Liver (tissue), 9 donors: ENCODE results near the gene HSH2D. TPM values are rescaled to one million over a fixed set of nuclear protein-coding genes. Genes with fewer than 3 reads are reported as not detected.

Experiments
- DNase-seq: peaks from one replicate; pipeline ENCODE4 v3.0.0-alpha.2; 2017; ENCODE audit warnings: low spot score
- H3K27ac ChIP-seq, 2 donors: one replicate each; pipeline ENCODE4 v1.7.0; 2013; ENCODE audit warnings: inconsistent platforms in 2 of 2, low read length in 2 of 2, control low read depth in 1 of 2, low read depth in 1 of 2, mild to moderate bottlenecking in 1 of 2
- H3K27me3 ChIP-seq, 4 donors: one replicate each; pipeline versions ENCODE4 v1.6.1 to v1.7.0; 2013; ENCODE audit warnings: low read length in 3 of 4, inconsistent platforms in 1 of 4, mild to moderate bottlenecking in 1 of 4, moderate library complexity in 1 of 4; ENCODE audit not compliant: control insufficient read depth in 4 of 4, insufficient read depth in 4 of 4
- H3K36me3 ChIP-seq, 4 donors: one replicate each; pipeline versions ENCODE4 v1.6.1 to v1.7.0; 2013; ENCODE audit warnings: low read length in 3 of 4, mild to moderate bottlenecking in 3 of 4, low read depth in 1 of 4, moderate library complexity in 1 of 4; ENCODE audit not compliant: control insufficient read depth in 4 of 4, insufficient read depth in 3 of 4
- H3K4me1 ChIP-seq, 4 donors: one replicate each; pipeline versions ENCODE4 v1.6.1 to v1.7.0; 2013; ENCODE audit warnings: low read length in 3 of 4, mild to moderate bottlenecking in 3 of 4, moderate library complexity in 1 of 4; ENCODE audit not compliant: control insufficient read depth in 4 of 4, insufficient read depth in 4 of 4
- H3K4me3 ChIP-seq, 3 donors: one replicate each; pipeline versions ENCODE4 v1.6.1 to v1.7.0; 2013; ENCODE audit warnings: low read length in 3 of 3, control low read depth in 1 of 3, low read depth in 1 of 3, mild to moderate bottlenecking in 1 of 3
- H3K9ac ChIP-seq, 2 donors: one replicate each; pipeline ENCODE4 v1.7.0; 2013; ENCODE audit warnings: low read length in 2 of 2, mild to moderate bottlenecking in 2 of 2, moderate library complexity in 2 of 2, control low read depth in 1 of 2, low read depth in 1 of 2
- H3K9me3 ChIP-seq, 4 donors: one replicate each; pipeline versions ENCODE4 v1.6.1 to v1.7.0; 2013; ENCODE audit warnings: low read length in 3 of 4; ENCODE audit not compliant: control insufficient read depth in 4 of 4
- EGR1 ChIP-seq, 2 donors: IDR thresholded peaks; 2 replicates each; pipeline ENCODE4 v1.6.1; 2016 to 2018; ENCODE audit warnings: antibody characterized with exemption in 2 of 2, low read depth in 2 of 2
- FOXA1 ChIP-seq: IDR thresholded peaks from 2 replicates; pipeline ENCODE4 v1.6.1; 2016; ENCODE audit warnings: antibody characterized with exemption
- FOXA2 ChIP-seq: IDR thresholded peaks from 2 replicates; pipeline ENCODE4 v1.6.1; 2016; ENCODE audit warnings: antibody characterized with exemption
- HNF4A ChIP-seq, 2 donors: conservative IDR thresholded peaks; 2 replicates each; pipeline ENCODE4 v1.6.1; 2016; ENCODE audit warnings: antibody characterized with exemption in 2 of 2, mild to moderate bottlenecking in 2 of 2
- HNF4G ChIP-seq: IDR thresholded peaks from 2 replicates; pipeline ENCODE4 v1.6.1; 2016; ENCODE audit warnings: antibody characterized with exemption
- JUND ChIP-seq, 2 donors: IDR thresholded peaks; 2 replicates each; pipeline ENCODE4 v1.6.1; 2016; ENCODE audit warnings: antibody characterized with exemption in 2 of 2
- NR2F2 ChIP-seq: IDR thresholded peaks from 2 replicates; pipeline ENCODE4 v1.6.1; 2016; ENCODE audit warnings: antibody characterized with exemption
- RXRA ChIP-seq, 2 donors: IDR thresholded peaks; 2 replicates each; pipeline ENCODE4 v1.6.1; 2017 to 2018; ENCODE audit warnings: antibody characterized with exemption in 2 of 2, mild to moderate bottlenecking in 1 of 2
- SP1 ChIP-seq: IDR thresholded peaks from 2 replicates; pipeline ENCODE4 v1.6.1; 2018; ENCODE audit warnings: antibody characterized with exemption, mild to moderate bottlenecking
- TAF1 ChIP-seq: conservative IDR thresholded peaks from 2 replicates; pipeline ENCODE4 v1.6.1; 2016; ENCODE audit warnings: antibody characterized with exemption, mild to moderate bottlenecking
- YY1 ChIP-seq: IDR thresholded peaks from 2 replicates; pipeline ENCODE4 v1.6.1; 2016; ENCODE audit warnings: antibody characterized with exemption, mild to moderate bottlenecking
- WGBS: extraction: QIAGEN DNeasy Blood & Tissue Kit; methylation state at CpG from one replicate; pipeline ENCODE4 v1.1.7; 2013; 5-methylcytosine and 5-hydroxymethylcytosine counted together
- polyA plus RNA-seq, 2 donors: library from polyadenylated mRNA; stranded (reverse) in 1 of 2; unstranded in 1 of 2; fragments of 200-250 nt in 1 of 2; fragments of >200 nt in 1 of 2; fragmentation: Nextera tagmentation in 1 of 2; extraction: Ambion mirVana in 1 of 2; gene quantifications; one replicate each; pipeline versions ENCODE4 v1.2.1 to v1.2.3, GENCODE V29; 2013 to 2015
- total RNA-seq, 2 donors: library from RNA; depleted of rRNA; stranded (reverse); fragments of >200 nt; gene quantifications; one replicate each; pipeline ENCODE4 v1.2.3, GENCODE V29; 2014
- TF ChIP-seq, protein P1 (sequence below): fragments of 150-350 bp; IDR thresholded peaks from 2 replicates; pipeline ENCODE4 v1.5.1; 2017; ENCODE audit warnings: improper control_type of control experiment, low read depth, low read length; ENCODE audit not compliant: missing input control
- TF ChIP-seq, protein P2 (sequence below): IDR thresholded peaks from 2 replicates; pipeline ENCODE4 v1.6.1; 2016; ENCODE audit warnings: antibody characterized with exemption
- TF ChIP-seq, protein P3 (sequence below): IDR thresholded peaks from 2 replicates; pipeline ENCODE4 v1.6.1; 2016; ENCODE audit warnings: antibody characterized with exemption
- TF ChIP-seq, protein P4 (sequence below): IDR thresholded peaks from 2 replicates; pipeline ENCODE4 v1.6.1; 2016; ENCODE audit warnings: antibody characterized with exemption
- donor health status: healthy.
- donor health status: healthy.
- donor health status: healthy.
- donor health status: healthy.
- donor health status: healthy.

The HSH2D gene
- total and polyA plus RNA-seq, 4 donors: 0.33 to 2.9 (median 1.2) TPM

DNA sequence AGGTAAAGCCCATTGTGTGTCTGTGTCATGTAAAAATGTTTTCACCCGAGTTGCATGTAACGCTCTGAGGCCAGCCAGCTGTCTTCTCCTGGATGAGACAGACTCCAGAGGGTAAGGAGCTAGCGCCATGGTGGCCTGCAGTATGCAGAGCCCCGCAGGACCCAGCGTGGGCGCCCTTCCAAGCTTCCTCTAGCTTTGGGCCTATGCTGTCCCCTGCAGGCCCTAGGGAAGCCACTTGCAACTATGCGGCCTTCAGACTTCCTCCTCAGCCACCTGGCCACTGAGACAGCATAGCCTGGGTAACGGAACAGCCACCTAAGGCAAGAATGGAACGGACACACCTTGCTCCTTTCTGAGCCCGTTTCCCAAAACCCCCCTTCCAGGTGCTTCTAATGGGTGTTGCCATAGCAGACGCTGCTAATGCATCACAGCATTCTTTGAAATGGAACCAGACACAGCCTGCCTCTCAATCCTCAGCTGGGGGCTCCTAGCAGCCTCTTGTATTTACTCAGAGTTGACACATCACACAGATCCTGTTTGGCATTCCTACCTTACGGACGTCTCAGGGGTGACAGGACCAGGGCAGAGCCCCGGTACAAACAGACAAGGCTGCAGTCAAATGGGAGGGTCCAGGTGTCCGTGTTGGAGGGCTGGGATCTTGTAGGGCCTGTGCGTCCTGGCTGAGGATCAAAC, 47.9 kb downstream of the HSH2D start:
- DNase-seq: no peak
- Histone ChIP-seq H3K9me3 (no peaks in the 10 kb centered on the region), H3K4me1 (peaks cover 3 to 10% (median 6%) of the 10 kb centered on the region in 4 donors), H3K9ac (no peak overlapping the region), H3K27me3 (no peaks in the 10 kb centered on the region), H3K27ac (no peak overlapping the region), H3K36me3 (peaks cover 10 to 35% (median 20%) of the 10 kb centered on the region in 4 donors), H3K4me3 (no peak overlapping the region)
- WGBS: 89% methylated on average over 16 of the region's 16 CpGs
- no peak for TF ChIP-seq NR2F2
- TF ChIP-seq HNF4G: no peak

DNA sequence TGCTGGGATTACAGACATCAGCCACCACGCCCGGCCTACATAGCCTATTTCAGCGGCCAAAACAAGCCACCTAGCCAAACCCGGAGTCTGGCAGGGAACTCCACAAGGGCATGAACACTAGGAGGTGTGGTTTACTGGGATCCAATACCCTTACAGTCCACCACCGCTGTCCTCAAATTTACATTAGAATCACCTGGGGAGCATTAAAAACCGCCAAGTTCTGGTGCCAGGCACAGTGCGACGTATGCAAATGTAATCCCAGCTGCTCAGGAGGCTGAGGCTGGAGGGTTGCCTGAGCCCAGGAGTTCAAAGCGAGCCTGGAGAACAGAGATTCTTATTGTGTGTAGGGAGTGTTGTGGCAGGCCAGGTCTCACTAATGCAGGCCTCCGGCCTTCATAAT, 50.0 kb downstream of the HSH2D start:
- 83% methylated on average over 10 of the region's 10 CpGs for WGBS
- Histone ChIP-seq H3K9ac (no peak overlapping the region), H3K27me3 (no peaks in the 10 kb centered on the region), H3K27ac (no peak overlapping the region), H3K9me3 (no peaks in the 10 kb centered on the region), H3K4me3 (no peak overlapping the region), H3K36me3 (peaks cover 8 to 30% (median 20%) of the 10 kb centered on the region in 4 donors), H3K4me1 (peaks cover 0 to 18% (median 12%) of the 10 kb centered on the region in 4 donors)
- no peak for DNase-seq
- TF ChIP-seq, protein P1, sequence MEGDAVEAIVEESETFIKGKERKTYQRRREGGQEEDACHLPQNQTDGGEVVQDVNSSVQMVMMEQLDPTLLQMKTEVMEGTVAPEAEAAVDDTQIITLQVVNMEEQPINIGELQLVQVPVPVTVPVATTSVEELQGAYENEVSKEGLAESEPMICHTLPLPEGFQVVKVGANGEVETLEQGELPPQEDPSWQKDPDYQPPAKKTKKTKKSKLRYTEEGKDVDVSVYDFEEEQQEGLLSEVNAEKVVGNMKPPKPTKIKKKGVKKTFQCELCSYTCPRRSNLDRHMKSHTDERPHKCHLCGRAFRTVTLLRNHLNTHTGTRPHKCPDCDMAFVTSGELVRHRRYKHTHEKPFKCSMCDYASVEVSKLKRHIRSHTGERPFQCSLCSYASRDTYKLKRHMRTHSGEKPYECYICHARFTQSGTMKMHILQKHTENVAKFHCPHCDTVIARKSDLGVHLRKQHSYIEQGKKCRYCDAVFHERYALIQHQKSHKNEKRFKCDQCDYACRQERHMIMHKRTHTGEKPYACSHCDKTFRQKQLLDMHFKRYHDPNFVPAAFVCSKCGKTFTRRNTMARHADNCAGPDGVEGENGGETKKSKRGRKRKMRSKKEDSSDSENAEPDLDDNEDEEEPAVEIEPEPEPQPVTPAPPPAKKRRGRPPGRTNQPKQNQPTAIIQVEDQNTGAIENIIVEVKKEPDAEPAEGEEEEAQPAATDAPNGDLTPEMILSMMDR: no peak
- TF ChIP-seq NR2F2: no peak
- TF ChIP-seq SP1: no peak
- TF ChIP-seq EGR1 (IDR thresholded peaks at IDR 0.05; ENCODE audit: low read depth in 2 of 2): no peak
- TF ChIP-seq JUND (IDR thresholded peaks at IDR 0.05): no peak
- no peak for TF ChIP-seq HNF4G
- TF ChIP-seq FOXA2: no peak
- TF ChIP-seq, protein P2, sequence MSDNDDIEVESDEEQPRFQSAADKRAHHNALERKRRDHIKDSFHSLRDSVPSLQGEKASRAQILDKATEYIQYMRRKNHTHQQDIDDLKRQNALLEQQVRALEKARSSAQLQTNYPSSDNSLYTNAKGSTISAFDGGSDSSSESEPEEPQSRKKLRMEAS: no peak

DNA sequence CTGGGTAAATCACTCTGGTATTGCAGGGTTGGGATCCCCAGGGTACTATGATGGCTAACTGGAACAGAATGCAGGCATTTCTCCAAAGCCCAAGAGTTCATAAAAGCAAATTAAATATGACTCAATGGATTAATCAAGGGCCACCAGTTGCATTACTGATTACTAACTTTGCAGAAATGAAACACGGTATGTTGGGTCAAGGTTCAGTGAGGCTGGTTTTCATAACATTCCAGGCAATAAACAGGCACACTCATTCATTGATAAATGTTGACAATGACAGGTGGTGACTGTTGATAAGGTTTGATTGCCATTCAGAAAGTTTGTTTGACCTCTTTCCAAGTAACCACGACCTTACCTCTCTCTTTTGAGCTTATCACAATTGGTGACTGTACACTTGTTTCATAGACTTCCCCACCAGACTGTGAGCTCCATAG, 53.7 kb downstream of the HSH2D start:
- Histone ChIP-seq H3K27ac (peak overlapping the region; percentile 90), H3K9me3 (no peaks in the 10 kb centered on the region), H3K4me1 (peaks cover 19 to 54% (median 48%) of the 10 kb centered on the region in 4 donors), H3K4me3 (peak overlapping the region; percentile 58 to 92 (median 90)), H3K27me3 (no peaks in the 10 kb centered on the region), H3K9ac (peak overlapping the region in 1 of 2 donors; percentile 26), H3K36me3 (peaks cover 0 to 2% (median under 1%) of the 10 kb centered on the region in 4 donors)
- peak; percentile 67 to 71 for TF ChIP-seq HNF4A (conservative IDR thresholded peaks at IDR 0.05)
- peak; percentile 23 to 38 for TF ChIP-seq JUND (IDR thresholded peaks at IDR 0.05)
- no peak for TF ChIP-seq FOXA1
- no peak for TF ChIP-seq EGR1 (IDR thresholded peaks at IDR 0.05; ENCODE audit: low read depth in 2 of 2)
- peak; percentile 81 for TF ChIP-seq SP1
- TF ChIP-seq, protein P3, sequence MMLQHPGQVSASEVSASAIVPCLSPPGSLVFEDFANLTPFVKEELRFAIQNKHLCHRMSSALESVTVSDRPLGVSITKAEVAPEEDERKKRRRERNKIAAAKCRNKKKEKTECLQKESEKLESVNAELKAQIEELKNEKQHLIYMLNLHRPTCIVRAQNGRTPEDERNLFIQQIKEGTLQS: peak; percentile 11
- peak; percentile 52 for TF ChIP-seq HNF4G
- TF ChIP-seq, protein P4, sequence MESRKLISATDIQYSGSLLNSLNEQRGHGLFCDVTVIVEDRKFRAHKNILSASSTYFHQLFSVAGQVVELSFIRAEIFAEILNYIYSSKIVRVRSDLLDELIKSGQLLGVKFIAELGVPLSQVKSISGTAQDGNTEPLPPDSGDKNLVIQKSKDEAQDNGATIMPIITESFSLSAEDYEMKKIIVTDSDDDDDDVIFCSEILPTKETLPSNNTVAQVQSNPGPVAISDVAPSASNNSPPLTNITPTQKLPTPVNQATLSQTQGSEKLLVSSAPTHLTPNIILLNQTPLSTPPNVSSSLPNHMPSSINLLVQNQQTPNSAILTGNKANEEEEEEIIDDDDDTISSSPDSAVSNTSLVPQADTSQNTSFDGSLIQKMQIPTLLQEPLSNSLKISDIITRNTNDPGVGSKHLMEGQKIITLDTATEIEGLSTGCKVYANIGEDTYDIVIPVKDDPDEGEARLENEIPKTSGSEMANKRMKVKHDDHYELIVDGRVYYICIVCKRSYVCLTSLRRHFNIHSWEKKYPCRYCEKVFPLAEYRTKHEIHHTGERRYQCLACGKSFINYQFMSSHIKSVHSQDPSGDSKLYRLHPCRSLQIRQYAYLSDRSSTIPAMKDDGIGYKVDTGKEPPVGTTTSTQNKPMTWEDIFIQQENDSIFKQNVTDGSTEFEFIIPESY: no peak
- peak; percentile 40 to 57 for TF ChIP-seq RXRA (IDR thresholded peaks at IDR 0.05)
- TF ChIP-seq YY1: no peak
- peak; percentile 49 for TF ChIP-seq FOXA2
- TF ChIP-seq TAF1: peak; percentile 55
- TF ChIP-seq, protein P1: no peak
- peak; percentile 53 for TF ChIP-seq NR2F2
- no peak for DNase-seq
- WGBS: 13% methylated on average over 2 of the region's 2 CpGs
